K562 (cell line): ENCODE measurements around the gene ATP2A3. TPM values are rescaled to one million over a fixed set of nuclear protein-coding genes. Genes with fewer than 3 reads are reported as not detected.
A peak's percentile ranks its signal among the peaks of the same experiment; 100 is the strongest.

Source experiments
- CBX1 ChIP-seq: sonication (generic); IDR thresholded peaks from 2 replicates; pipeline ENCODE4 v1.6.1; 2016; ENCODE audit warnings: antibody characterized with exemption, low read depth, mild to moderate bottlenecking
- EHMT2 ChIP-seq: fragments of 450-650 bp; IDR thresholded peaks from 2 replicates; pipeline ENCODE4 v1.6.1; 2018; ENCODE audit warnings: antibody characterized with exemption
- GABPA ChIP-seq: fragments of 200-800 bp; sonication (Bioruptor generic); conservative IDR thresholded peaks from 2 replicates; pipeline ENCODE4 v1.6.1; 2016; ENCODE audit warnings: low read depth, missing genetic modification characterization, missing compliant biosample characterization
- GABPB1 ChIP-seq: sonication (generic); formaldehyde crosslinking; IDR thresholded peaks from 2 replicates; pipeline ENCODE4 v1.8.0; 2022; ENCODE audit warnings: mild to moderate bottlenecking, missing genetic modification reagents
- HOMEZ ChIP-seq: fragments of 250-450 bp; sonication (Bioruptor Pico); IDR thresholded peaks from 2 replicates; pipeline ENCODE4 v1.4.0; 2020; ENCODE audit warnings: mild to moderate bottlenecking, moderate library complexity
- ID3 ChIP-seq, 2 experiments: fragments of 250-450 bp in 1 of 2; fragments of 450-650 bp in 1 of 2; sonication (Bioruptor Pico) in 1 of 2; IDR thresholded peaks; 2 replicates each; pipeline versions ENCODE4 v1.6.1 to v1.8.0; 2016 to 2021; ENCODE audit warnings: mild to moderate bottlenecking in 2 of 2, moderate library complexity in 2 of 2, missing compliant biosample characterization in 1 of 2, missing genetic modification characterization in 1 of 2
- KLF13 ChIP-seq: fragments of 450-650 bp; IDR thresholded peaks from 2 replicates; pipeline ENCODE4 v1.6.1; 2016; ENCODE audit warnings: missing genetic modification characterization, low read depth, mild to moderate bottlenecking, missing compliant biosample characterization, moderate library complexity, borderline replicate concordance
- MAX ChIP-seq: sonication (generic); formaldehyde crosslinking; IDR thresholded peaks from 2 replicates; pipeline ENCODE4 v1.9.0; 2022; ENCODE audit warnings: mild to moderate bottlenecking, missing genetic modification reagents
- MLX ChIP-seq, 2 experiments: fragments of 450-650 bp in 1 of 2; sonication (generic) in 1 of 2; formaldehyde crosslinking; conservative IDR thresholded peaks; 2 replicates each; pipeline versions ENCODE4 v1.4.0 to v1.8.1; 2020 to 2022; ENCODE audit warnings: mild to moderate bottlenecking in 1 of 2, missing genetic modification reagents in 1 of 2
- MTA3 ChIP-seq: fragments of 450-650 bp; formaldehyde crosslinking; IDR thresholded peaks from 2 replicates; pipeline ENCODE4 v1.6.1; 2017; ENCODE audit warnings: mild to moderate bottlenecking, borderline replicate concordance
- MTF1 ChIP-seq: fragments of 250-450 bp; sonication (Bioruptor Pico); IDR thresholded peaks from 2 replicates; pipeline ENCODE4 v1.9.0; 2021; ENCODE audit warnings: moderate library complexity, mild to moderate bottlenecking, inconsistent platforms, borderline replicate concordance
- MYNN ChIP-seq, 2 experiments: sonication (generic); formaldehyde crosslinking in 1 of 2; IDR thresholded peaks; 2 replicates each; pipeline versions ENCODE4 v1.5.0 to v1.6.1; 2016 to 2020; ENCODE audit warnings: antibody characterized with exemption in 1 of 2, missing genetic modification reagents in 1 of 2
- NUFIP1 ChIP-seq: fragments of 450-650 bp; IDR thresholded peaks from 2 replicates; pipeline ENCODE4 v1.6.1; 2018; ENCODE audit not compliant: partially characterized antibody
- PHTF2 ChIP-seq: fragments of 250-450 bp; sonication (Bioruptor Pico); IDR thresholded peaks from 2 replicates; pipeline ENCODE4 v1.5.0; 2021; ENCODE audit warnings: mild to moderate bottlenecking
- SIN3B ChIP-seq: fragments of 450-650 bp; IDR thresholded peaks from 2 replicates; pipeline ENCODE4 v1.6.1; 2017; ENCODE audit warnings: low read depth, mild to moderate bottlenecking, moderate library complexity
- SNAPC5 ChIP-seq: fragments of 250-450 bp; sonication (Bioruptor Pico); IDR thresholded peaks from 2 replicates; pipeline ENCODE4 v1.8.0; 2021; ENCODE audit warnings: moderate library complexity, mild to moderate bottlenecking, inconsistent platforms
- ZBTB34 ChIP-seq: fragments of 250-450 bp; sonication (Bioruptor Pico); IDR thresholded peaks from 2 replicates; pipeline ENCODE4 v1.8.0; 2021; ENCODE audit warnings: mild to moderate bottlenecking, moderate library complexity
- ZNF277 ChIP-seq: fragments of 250-450 bp; sonication (Bioruptor Pico); IDR thresholded peaks from 2 replicates; pipeline ENCODE4 v1.8.0; 2022; ENCODE audit warnings: inconsistent platforms, mild to moderate bottlenecking, moderate library complexity, borderline replicate concordance
- ZNF707 ChIP-seq: fragments of 250-450 bp; sonication (Bioruptor Pico); conservative IDR thresholded peaks from 2 replicates; pipeline ENCODE4 v1.8.0; 2022; ENCODE audit warnings: inconsistent platforms, mild to moderate bottlenecking, moderate library complexity
- ZNF76 ChIP-seq: fragments of 250-450 bp; sonication (Bioruptor Pico); IDR thresholded peaks from 2 replicates; pipeline ENCODE4 v1.4.0; 2020; ENCODE audit warnings: mild to moderate bottlenecking, moderate library complexity, borderline replicate concordance
- polyA plus RNA-seq, 8 experiments: library from polyadenylated mRNA; depleted of rRNA in 4 of 8; stranded (reverse) in 5 of 8; unstranded in 3 of 8; fragments of >200 nt; fragmentation: Nextera tagmentation in 2 of 8; fragmentation: Illumina TruSeq in 1 of 8; extraction: Ambion mirVana in 2 of 8; extraction: Trizol in 1 of 8; gene quantifications; 2 replicates each; pipeline versions ENCODE4 v1.2.1 to v1.2.3, GENCODE V29; 2011 to 2014; ENCODE audit warnings: inconsistent platforms in 1 of 8, missing spikeins in 1 of 8
- total RNA-seq, 7 experiments: library from RNA; depleted of rRNA in 6 of 7; stranded (reverse); fragments of >200 nt in 6 of 7; fragmentation: Illumina TruSeq in 2 of 7; extraction: Trizol in 2 of 7; gene quantifications; 2 replicates each; pipeline versions ENCODE4 v1.2.1 to v1.2.3, GENCODE V29; 2011 to 2021; ENCODE audit warnings: low replicate concordance in 1 of 7

Gene ATP2A3
- total and polyA plus RNA-seq, 9 of the 15 experiments (the other 6 are each of a cell fraction or from before 2014, with no cell fraction given) = 0.65 to 103 (median 31.3) TPM

GRCh38 chr17:4004517-4005295 lies 40.5 kb upstream of the ATP2A3 start (continued):
- TF ChIP-seq MTA3 (peak; percentile 53; the same call in 1 of the 2 replicates), MTF1 (CRISPR knock-in tag) (no peak; the same call in 1 of the 2 replicates), GABPA (tag) (no peak), HOMEZ (CRISPR knock-in tag) (0 out of 2 replicates have a peak, but pooled peaks have one; percentile 74), PHTF2 (CRISPR knock-in tag) (no peak), KLF13 (tag) (0 out of 2 replicates have a peak, but pooled peaks have one; percentile 48), MLX (CRISPR knock-in tag; conservative IDR thresholded peaks at IDR 0.05) (no peak), MYNN (IDR thresholded peaks at IDR 0.05) (no peak; the same call in 1 of the 2 replicates), MYNN (CRISPR knock-in tag; IDR thresholded peaks at IDR 0.05) (no peak), EHMT2 (no peak), ZBTB34 (CRISPR knock-in tag) (peak; percentile 79; the same call in 1 of the 2 replicates), NUFIP1 (peak; percentile 56), CBX1 (no peak), ZNF707 (CRISPR knock-in tag) (peak; percentile 64), SIN3B (no peak), ZNF76 (CRISPR knock-in tag) (peak; percentile 93), MAX (CRISPR knock-in tag) (peak; percentile 73), ZNF277 (CRISPR knock-in tag) (no peak), GABPB1 (peak; percentile 67), ID3 (CRISPR knock-in tag; IDR thresholded peaks at IDR 0.05) (no peak), ID3 (tag; IDR thresholded peaks at IDR 0.05) (peak; percentile 87), SNAPC5 (CRISPR knock-in tag) (no peak)
